CD1c-positive myeloid dendritic cell (primary cell): ENCODE data around the gene SLC29A1.

Experiments used
- DNase-seq: peaks from one replicate; pipeline ENCODE4 v3.0.0-alpha.2; 2016; ENCODE audit errors: extremely low spot score

SLC29A1 gene

DNA sequence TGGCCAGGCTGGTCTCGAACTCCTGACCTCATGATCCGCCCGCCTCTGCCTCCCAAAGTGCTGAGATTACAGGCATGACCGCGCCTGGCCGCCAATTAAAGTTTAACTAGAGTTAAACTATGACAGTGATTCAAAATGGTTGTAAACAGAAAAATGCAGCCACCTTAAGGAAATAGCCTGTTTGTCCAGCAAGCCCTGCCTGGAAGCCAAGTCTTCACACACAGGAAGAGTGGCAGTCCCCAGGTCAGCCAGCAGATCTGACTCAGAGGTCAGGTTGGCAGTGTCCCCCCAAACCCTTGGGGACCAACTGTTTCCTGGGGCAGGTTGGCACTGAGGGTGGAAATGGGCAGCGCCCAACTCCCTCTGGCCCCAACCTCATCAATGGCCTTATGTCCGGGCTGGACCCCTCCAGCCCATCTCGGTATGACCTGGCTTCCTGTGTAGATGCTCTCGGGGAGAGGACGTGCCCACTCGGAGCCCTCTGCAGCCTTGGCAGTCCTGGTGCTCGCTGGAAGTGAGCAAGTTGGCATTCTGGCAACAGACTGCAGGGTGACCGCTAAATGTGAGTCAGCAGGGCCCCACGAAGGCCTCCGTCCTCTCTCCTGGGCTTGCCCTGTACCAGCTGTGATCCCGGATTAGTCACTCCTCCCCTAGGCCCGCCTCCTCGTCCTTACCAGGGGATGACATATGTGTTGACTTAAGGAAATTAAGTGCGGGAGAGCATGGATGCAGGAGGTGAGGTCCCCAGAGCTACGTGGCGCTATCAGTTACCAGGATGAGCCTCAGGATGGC is 13.8 kb downstream of the SLC29A1 start:
- peak; percentile 92 for DNase-seq

DNA sequence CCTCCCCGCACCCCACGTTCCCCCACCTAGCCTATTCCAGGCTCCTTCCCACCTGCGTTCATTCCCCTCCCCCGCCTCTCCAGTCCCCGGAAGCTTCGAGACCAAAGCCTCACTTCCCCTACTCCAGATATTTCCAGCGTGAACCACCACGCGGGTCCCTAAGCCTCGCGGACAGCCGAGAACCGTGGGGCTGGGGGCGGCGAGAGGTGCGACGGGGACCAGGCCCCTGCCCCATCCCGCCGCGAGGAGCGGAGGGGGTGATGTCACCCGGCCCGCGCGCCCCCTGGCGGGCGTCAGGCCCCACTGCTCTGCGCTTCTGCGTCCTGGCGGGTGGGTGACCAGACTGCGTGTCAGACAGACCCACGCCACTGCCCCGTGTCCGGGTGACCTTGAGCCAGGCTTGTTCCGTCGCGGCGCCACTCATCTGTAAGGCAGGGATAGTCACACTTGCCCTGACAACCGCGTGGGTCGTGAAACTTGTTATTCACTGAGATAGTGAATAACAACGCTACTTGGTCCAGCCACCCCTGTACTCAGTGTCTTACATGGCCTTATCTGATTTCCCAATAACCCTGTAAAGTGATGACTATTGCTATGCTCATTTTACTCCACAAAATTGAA is 14.5 kb downstream of the SLC29A1 start:
- peak; percentile 93 for DNase-seq

GRCh38 chr6:44238687-44239350 is 15.4 kb downstream of the SLC29A1 start:
- no peak for DNase-seq

DNA sequence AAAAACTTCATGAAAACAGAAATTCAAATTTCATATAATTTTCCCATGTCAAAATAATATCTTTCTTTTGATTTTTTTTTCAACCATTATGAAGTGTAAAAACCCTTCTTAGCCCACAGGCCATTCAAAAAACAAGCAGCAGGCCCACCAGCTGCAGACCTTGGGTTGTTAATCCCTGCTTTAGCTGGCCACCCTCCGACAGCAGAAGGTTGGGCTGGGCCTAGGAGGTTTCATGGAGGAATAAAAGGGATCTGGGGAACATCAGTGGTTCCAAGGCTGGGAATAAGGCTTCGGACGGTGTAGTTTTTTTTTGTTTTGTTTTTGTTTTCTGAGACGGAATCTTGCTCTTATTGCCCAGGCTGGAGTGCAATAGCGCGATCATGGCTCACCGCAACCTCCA is 19.9 kb downstream of the SLC29A1 start:
- DNase-seq: no peak

- DNase-seq: no peak
Observed at GRCh38 chr6:44245391-44245911, 22.1 kb downstream of the SLC29A1 start.

GRCh38 chr6:44245912-44246662 is 22.7 kb downstream of the SLC29A1 start:
- peak; percentile 88 for DNase-seq

GRCh38 chr6:44246663-44247337 is 23.4 kb downstream of the SLC29A1 start, which contains the start of gene HSP90AB1:
Gene HSP90AB1 (plus strand): TSS chr6:44247101. CDS start chr6:44248630, 1,529 bp downstream.
- peak; percentile 98 for DNase-seq

DNA sequence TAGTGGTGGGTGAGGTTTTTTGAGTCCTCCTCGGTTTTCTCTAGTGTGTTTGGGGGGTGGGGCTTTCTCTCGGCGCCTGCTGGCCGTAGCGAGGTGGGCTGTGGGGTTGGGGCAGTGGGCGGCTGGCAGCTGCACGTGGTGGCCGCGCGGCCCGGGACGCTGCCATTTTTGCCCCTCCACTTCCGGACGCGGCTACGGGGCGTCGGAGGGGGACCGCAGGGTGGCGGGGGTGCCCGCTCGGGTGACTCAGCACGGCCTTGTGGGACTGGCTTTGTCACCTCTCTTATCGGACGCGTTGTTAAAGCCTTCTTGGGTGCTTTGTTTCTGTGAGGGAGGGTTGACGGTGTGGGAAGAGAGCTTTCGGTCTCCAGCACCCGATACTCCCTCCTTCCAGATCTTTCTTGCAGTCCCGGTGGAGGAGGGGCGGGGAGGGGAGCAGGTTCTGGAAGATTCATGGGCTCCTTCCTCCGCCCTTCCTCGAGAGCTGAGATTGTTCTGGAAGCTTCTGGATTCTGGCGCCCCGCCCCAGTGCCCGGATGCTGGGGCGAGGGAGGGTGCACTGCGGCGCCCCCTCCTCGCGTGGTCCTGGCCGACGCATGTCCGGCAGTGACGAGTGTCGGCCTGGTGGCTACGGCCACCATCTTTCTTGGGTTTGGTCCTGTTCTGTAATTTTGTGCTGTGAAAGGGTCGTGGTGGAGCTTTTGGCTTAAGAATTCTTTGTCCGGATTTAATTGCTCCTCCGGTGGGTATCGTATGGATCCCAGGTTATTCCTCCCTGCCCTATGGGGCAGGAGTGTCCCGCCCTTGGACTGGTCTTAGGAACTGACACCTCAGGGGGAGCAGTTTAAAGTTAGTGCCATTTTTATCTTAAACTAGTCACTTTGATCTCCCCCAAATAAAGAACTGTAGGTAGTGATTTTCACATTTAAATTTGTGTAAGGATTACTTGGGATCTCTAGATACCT is 24.2 kb downstream of the SLC29A1 start:
- DNase-seq: peak; percentile 91

DNA sequence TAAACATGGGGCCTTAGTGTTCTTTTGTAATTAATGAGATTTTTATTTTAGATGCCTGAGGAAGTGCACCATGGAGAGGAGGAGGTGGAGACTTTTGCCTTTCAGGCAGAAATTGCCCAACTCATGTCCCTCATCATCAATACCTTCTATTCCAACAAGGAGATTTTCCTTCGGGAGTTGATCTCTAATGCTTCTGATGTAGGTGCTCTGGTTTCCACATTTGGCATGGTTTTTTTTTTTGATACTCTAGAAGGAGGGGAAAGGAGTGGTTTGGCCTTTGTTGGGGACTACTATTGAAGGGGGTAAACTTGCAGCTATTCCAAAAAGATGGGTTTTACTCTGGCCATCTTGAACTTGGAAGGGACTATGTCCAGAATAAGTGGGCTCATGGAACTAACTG is 25.2 kb downstream of the SLC29A1 start:
- no peak for DNase-seq

- no peak for DNase-seq
Observed at GRCh38 chr6:44249082-44249748, 25.8 kb downstream of the SLC29A1 start.

- DNase-seq: no peak
Observed at GRCh38 chr6:44250067-44250717, 26.8 kb downstream of the SLC29A1 start.

DNA sequence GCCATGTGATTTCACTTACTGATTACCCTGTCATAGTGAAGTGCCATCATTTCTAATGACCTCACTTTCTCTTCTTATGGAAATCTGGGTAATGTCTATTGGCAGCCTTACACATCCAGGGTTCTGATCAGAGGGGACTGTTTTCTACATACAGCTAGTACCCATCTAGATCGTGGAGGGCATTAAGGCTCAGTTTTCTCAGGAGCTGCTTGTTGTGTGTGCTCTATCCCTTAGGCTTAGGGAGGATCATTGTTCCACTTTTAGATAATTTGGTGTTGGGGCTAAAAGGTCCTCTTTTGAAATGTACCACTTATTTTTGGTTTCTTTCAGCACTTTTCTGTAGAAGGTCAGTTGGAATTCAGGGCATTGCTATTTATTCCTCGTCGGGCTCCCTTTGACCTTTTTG is 27.3 kb downstream of the SLC29A1 start:
- DNase-seq: no peak

DNA sequence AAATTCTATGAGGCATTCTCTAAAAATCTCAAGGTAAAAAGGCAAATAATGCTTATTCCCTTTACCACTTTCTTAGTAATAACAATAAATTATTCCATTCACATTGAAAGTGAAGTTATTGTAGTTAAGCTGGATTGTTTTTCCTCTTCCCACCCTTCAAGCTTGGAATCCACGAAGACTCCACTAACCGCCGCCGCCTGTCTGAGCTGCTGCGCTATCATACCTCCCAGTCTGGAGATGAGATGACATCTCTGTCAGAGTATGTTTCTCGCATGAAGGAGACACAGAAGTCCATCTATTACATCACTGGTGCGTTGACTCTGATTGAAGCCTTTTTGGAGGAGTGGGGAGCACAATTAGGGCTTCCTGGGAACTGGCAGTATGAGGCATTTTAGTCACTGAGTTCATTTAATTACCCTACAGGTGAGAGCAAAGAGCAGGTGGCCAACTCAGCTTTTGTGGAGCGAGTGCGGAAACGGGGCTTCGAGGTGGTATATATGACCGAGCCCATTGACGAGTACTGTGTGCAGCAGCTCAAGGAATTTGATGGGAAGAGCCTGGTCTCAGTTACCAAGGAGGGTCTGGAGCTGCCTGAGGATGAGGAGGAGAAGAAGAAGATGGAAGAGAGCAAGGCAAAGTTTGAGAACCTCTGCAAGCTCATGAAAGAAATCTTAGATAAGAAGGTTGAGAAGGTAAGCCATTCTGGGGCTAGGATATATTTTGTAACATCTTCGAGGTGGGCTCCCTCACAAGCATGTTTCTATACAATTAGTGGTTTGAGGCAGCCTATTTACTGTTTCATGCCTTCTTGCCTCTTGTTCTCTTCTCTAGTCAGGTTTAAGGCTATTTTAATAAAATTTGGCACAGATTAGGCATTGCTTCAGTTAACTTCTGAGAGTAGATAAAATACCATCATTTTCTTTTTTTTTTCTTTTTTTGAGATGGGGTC is 28.5 kb downstream of the SLC29A1 start:
- DNase-seq: no peak

- DNase-seq: peak; percentile 59
Observed at GRCh38 chr6:44253307-44254101, 30.1 kb downstream of the SLC29A1 start.

DNA sequence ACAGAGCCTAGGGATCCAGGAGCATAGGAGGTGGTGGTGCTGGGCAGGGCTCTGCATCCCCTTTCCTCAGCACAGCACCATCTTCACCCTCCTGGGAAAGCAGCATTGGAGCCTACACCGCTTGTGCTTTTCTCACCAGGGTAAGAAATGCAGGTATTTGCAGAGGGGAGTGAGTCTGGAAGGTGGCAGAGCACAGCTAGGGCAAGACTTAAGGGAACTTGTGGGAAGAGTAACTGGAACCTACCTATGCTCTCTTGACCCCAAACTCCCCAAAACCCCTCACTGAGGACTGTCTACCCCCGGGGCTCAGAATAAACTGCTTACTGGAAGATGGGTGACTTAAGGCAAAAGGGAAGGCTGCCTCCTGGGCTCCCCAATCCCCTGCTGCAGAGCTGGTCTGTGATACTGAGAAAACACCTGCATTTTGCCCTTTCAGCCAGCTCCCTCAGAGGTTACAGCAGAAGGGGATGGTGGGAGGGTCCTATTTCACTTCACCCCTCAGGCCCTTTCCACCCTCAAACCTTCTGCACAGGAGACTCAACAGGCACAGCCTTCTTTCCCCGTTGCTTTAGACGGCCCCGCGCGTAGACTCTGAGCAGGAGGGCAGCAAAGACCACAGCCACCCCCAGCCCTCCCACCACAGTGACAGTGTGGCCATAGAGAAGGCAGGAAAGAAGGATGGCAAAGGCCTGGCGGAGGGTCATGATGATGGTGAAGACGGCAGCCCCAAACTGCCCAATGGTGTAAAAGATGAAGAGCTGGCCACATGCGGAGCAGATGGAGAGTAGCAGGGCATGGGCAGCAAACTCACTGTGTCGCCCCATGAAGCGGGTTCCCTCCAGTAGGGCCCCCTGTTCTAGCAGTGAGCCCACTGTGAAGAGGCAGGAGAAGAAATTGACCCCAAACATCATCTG is 31.1 kb downstream of the SLC29A1 start:
- no peak for DNase-seq
